Upper lobe of left lung (tissue), 4 donors: ENCODE data around the gene PNKD.

Source experiments
- CTCF ChIP-seq, 6 experiments: fragments of 450-650 bp in 4 of 6; fragments of 200-600 bp in 2 of 6; sonication (generic) in 2 of 6; IDR thresholded peaks; one replicate each; pipeline ENCODE4 v1.5.1; 2016 to 2019; ENCODE audit warnings: antibody characterized with exemption in 6 of 6
- POLR2A ChIP-seq, 4 donors: fragments of 450-650 bp; IDR thresholded peaks; one replicate each; pipeline ENCODE4 v1.5.1; 2016 to 2017; ENCODE audit warnings: antibody characterized with exemption in 4 of 4, mild to moderate bottlenecking in 2 of 4

- no peak for TF ChIP-seq CTCF (IDR thresholded peaks at IDR 0.05)
- TF ChIP-seq POLR2A (IDR thresholded peaks at IDR 0.05): no peak
Measured at GRCh38 chr2:218342837-218343236, 72.5 kb downstream of the PNKD start.
